ENCODE data around the gene RELB.

The RELB gene

DNA sequence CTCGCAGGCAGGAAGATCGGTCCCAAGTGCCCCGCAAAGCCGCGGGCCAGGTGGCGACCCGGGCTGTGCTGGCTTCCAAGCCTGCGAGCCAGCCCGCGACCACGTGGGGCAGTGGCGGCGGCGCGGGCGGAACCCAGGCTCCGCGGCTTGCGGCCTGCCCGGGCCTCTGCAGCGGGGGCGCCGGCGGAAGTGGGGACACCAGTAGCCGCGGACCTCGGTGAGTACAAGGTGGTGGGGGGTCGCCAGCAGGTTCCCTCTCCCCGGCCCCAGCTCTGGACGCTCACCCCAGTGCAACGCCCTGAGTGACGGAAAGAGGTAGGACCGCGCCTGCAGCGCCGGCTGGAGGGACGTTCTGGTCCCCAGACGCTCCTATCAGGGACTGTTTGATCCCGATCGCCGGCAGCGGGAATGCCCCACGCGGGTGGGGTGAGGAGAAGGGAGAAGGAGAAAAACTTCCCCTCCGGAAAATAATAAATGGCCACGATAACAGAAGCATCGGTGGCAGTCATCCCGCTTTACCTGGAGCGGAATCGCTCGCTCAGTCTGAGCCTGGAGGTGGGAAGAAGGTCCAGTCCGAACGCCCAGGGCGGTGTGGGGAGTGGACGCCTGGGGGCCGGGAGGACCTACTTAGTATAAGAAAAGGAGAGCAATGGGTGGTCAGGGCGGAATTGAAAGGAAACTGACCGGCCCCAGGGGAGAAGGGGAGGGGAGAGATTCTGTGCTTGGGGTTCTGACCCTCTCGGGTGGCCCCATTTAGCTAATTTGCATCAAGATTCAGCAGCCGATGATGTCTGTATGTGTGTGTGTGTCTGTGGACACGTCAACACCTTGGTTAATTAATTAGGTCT is 78.0 kb downstream of the RELB start, which contains the start of gene GEMIN7:
Gene GEMIN7, plus strand, starts transcription at position 198 of the 848 bp plus-strand sequence. CDS start 10,855 bp downstream, outside the sequence.
- peak in 53 of 56 donors; percentile 11 to 81 (median 55) for DNase-seq

DNA sequence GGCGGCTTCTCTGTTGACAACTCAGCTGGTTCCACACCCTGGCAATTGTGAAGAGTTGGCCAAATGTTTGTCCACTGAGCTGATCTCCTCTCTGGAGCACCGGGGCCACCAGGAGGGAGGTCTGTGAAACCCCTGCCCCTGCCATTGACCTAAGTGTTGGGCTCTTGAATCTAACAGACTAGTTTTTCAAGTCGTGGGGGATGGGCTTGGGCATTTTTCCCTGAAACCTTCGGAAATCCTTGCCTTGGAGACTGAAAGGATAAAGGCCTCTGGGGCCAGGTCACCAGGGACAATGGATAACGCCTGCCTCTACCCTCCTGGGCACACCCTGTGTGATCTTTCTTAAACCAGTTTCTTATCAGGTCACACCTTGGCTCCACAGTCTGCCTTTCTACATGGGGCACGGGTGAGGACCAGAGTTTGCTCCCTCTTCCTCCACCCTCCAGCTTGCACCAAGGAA is 78.7 kb downstream of the RELB start:
- no peak for DNase-seq

DNA sequence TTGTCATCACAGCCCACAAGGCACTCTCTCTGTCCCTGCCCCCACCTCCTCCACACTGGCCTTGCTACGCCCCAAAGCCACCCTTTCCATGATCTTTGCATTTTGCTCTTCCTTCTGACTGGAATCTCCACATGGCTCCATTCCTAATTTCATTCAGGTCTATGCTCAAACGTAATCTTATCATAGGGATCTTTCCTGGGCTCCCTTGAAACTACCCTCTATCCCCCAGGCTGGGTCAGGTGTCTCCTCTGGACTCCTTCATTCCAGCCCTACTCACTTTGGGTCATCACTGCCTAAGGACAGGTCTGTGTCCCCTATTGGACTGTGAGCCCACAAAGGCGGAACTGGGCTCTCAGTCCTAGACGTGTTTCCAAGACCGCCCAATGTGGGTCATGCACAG is 80.9 kb downstream of the RELB start:
- no peak for DNase-seq

DNA sequence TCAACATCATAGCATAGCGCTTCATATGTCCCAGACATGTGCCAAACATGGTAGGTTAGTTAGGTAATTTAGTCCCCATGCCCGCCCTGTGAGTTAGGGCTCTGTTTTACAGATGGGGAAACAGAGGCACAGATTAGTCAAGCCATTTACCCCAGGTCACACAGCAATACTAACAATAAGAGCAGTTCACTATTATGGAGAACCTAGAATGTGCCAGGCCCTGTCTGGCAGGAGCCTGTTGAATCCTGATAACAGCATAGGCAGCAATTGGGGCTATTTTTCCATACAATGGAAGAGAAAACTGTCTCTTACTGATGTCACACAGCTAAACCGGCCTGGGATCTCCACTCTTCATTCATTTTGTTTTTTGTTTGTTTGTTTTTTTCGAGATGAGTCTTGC is 85.2 kb downstream of the RELB start:
- no peak for DNase-seq

DNA sequence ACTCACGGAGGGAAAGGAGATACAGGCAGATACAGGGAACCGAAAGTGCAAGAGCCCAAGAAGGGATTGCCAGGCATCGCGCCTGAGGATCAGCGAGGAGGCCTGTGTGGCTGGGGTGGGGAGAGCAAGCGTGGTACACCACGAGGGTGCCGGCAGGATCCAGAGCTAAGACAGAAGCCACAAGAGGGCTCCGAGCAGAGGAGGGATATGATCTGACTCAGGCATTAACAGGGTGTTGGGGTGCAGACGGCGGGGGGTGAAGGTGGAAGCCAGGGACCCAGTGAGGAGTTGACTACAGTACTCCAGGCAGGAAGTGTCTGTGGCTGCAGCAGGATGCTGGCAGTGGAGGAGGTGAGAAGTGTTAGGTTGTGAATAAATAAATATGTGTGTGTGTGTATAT is 86.3 kb downstream of the RELB start:
- DNase-seq = peak in 1 of 56 donors; percentile 16

Data from nucleus accumbens (tissue), 56 donors.